ENCODE data around the gene OR56A4. TPM values are rescaled to one million over a fixed set of nuclear protein-coding genes. Genes with fewer than 3 reads are reported as not detected.

OR56A4 gene
- total and polyA plus RNA-seq, 2 donors (not counting 1 experiment from before 2014, with no cell fraction given) = 0.07 TPM; not detected in 1

DNA sequence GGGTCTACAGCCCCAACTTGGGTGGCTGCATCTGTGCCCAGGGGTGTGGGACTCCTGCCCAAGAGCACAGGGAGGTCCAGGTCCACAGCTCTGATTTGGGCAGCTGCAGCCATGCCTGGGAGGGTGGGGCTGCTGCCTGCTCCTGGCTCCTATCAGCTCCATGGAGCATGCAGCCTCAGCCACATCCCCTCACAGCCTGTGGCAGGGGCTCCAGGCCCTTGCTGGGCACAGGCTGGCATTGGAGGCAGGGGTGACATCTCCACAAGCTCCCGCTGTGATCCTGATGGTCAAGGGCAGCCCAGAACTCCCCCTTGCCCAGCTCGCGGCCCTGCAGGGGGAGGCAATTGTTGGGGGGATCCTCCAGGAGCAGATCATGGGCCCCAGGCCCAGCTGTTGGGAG lies 6.3 kb upstream of the OR56A4 start:
- WGBS (ENCODE audit: insufficient coverage) = 85% methylated on average over 3 of the region's 3 CpGs
- H3K27ac Mint-ChIP-seq = no peak overlapping the region
- CTCF ChIA-PET = interaction anchor here (1.3 kb wide), 1 partner anchor 16 kb away, joined by 3 read pairs; no protein-coding TSS in a partner anchor

DNA sequence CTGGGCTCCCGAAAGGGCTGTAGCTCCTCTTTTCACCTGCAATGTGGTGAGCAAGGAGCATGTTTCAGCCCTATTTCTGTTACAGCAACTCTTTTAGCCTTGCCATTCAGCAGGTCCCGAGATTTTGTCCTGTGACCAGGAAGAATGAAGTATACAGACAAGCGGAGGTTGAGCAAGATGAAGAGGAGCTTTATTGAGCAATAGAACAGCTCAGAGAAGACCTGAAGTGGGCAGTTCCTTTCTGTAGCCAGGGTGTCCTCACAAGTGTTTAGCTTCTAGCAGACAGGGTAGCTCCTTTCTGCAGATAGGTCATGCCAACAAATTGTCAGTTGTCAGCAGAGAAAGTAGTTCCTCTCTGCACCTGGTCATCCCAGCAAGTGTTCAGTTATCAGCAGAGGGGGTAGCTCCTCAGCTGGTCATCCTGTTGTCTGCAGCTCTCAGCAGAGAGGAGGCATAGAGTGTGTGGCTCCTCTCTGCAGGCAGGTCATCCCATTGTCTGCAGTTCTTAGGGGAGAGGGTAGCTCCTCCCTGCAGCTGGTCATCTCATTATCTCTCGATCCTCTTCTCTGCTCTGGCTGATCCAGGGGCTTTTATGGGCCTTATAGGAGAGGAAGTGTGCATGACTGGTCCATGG lies 5.4 kb upstream of the OR56A4 start:
- H3K9ac ChIP-seq (ENCODE audit: low read length) = no peak overlapping the region
- DNase-seq (no peak), ATAC-seq (ENCODE audit: low read depth) (no peak)
- CTCF ChIA-PET = interaction anchor here (1.3 kb wide), 1 partner anchor 15 kb away, joined by 3 read pairs; no protein-coding TSS in a partner anchor
- H3K4me3 Mint-ChIP-seq = no peak overlapping the region
- no peak overlapping the region for H3K27ac ChIP-seq (ENCODE audit: low read length in 2 of 2)
- H2AFZ ChIP-seq (ENCODE audit: insufficient read depth, low read depth, low read length, poor library complexity, severe bottlenecking) = no peak overlapping the region
- no peaks in the 10 kb centered on the region for H3K4me1 Mint-ChIP-seq
- H3K9me3 Mint-ChIP-seq (ENCODE audit: insufficient read depth) = no peaks in the 10 kb centered on the region
- H3K27me3 Mint-ChIP-seq = peaks cover 18% of the 10 kb centered on the region
- H3K79me2 ChIP-seq (ENCODE audit: control insufficient read depth, insufficient read depth, low read length) = no peaks in the 10 kb centered on the region
- POLR2A ChIA-PET = no interaction called here
- H3K4me3 ChIP-seq (ENCODE audit: control extremely low read depth in 1 of 5, extremely low read depth in 1 of 5, insufficient read depth in 1 of 5, low read depth in 2 of 5, low read length in 4 of 5) = no peak overlapping the region
- H4K20me1 ChIP-seq (ENCODE audit: control insufficient read depth, insufficient read depth, low read length, poor library complexity, severe bottlenecking) = no peaks in the 10 kb centered on the region
- H3K9me3 ChIP-seq (ENCODE audit: control extremely low read depth in 1 of 3, control insufficient read depth in 2 of 3, insufficient read depth in 1 of 3, low read length in 2 of 3) = peaks cover 0 to 12% (median 8%) of the 10 kb centered on the region in 3 donors
- 76% methylated on average over 3 of the region's 4 CpGs for WGBS (ENCODE audit: insufficient coverage)
- no peak overlapping the region for H3K4me2 ChIP-seq (replicated peaks; ENCODE audit: low read depth, low read length, poor library complexity, severe bottlenecking)
- no peak overlapping the region for H3K27ac Mint-ChIP-seq
- H3K27me3 ChIP-seq (replicated peaks in 1 of 4; ENCODE audit: control extremely low read depth in 1 of 4, control insufficient read depth in 3 of 4, insufficient read depth in 4 of 4, low read length in 3 of 4) = no peaks in the 10 kb centered on the region
- intact Hi-C loops (cut with micrococcal nuclease) = no loop called here
- no peaks in the 10 kb centered on the region for H3K4me1 ChIP-seq (ENCODE audit: control insufficient read depth in 2 of 2, insufficient read depth in 2 of 2, low read length in 2 of 2)
- H3K36me3 ChIP-seq (replicated peaks in 1 of 2; ENCODE audit: control extremely low read depth in 1 of 2, control insufficient read depth in 1 of 2, extremely low read depth in 1 of 2, insufficient read depth in 2 of 2, low read length in 1 of 2) = no peaks in the 10 kb centered on the region
- no peak for TF ChIP-seq EZH2 (IDR thresholded peaks at IDR 0.05; ENCODE audit: borderline replicate concordance, insufficient read depth, low read depth, low read length, poor library complexity, severe bottlenecking)

More for the DNA sequence above, 6.3 kb upstream of the OR56A4 start:
- POLR2A ChIA-PET = no interaction called here
- no peak overlapping the region for H3K4me2 ChIP-seq (replicated peaks; ENCODE audit: low read depth, low read length, poor library complexity, severe bottlenecking)
- H3K36me3 ChIP-seq (replicated peaks in 1 of 2; ENCODE audit: control extremely low read depth in 1 of 2, control insufficient read depth in 1 of 2, extremely low read depth in 1 of 2, insufficient read depth in 2 of 2, low read length in 1 of 2) = no peaks in the 10 kb centered on the region
- no peak overlapping the region for H3K9ac ChIP-seq (ENCODE audit: low read length)
- peaks cover 0 to 12% (median 8%) of the 10 kb centered on the region in 3 donors for H3K9me3 ChIP-seq (ENCODE audit: control extremely low read depth in 1 of 3, control insufficient read depth in 2 of 3, insufficient read depth in 1 of 3, low read length in 2 of 3)
- peaks cover 18% of the 10 kb centered on the region for H3K27me3 Mint-ChIP-seq
- H3K4me3 ChIP-seq (ENCODE audit: control extremely low read depth in 1 of 5, extremely low read depth in 1 of 5, insufficient read depth in 1 of 5, low read depth in 2 of 5, low read length in 4 of 5) = no peak overlapping the region
- no peaks in the 10 kb centered on the region for H4K20me1 ChIP-seq (ENCODE audit: control insufficient read depth, insufficient read depth, low read length, poor library complexity, severe bottlenecking)
- TF ChIP-seq, protein P1, sequence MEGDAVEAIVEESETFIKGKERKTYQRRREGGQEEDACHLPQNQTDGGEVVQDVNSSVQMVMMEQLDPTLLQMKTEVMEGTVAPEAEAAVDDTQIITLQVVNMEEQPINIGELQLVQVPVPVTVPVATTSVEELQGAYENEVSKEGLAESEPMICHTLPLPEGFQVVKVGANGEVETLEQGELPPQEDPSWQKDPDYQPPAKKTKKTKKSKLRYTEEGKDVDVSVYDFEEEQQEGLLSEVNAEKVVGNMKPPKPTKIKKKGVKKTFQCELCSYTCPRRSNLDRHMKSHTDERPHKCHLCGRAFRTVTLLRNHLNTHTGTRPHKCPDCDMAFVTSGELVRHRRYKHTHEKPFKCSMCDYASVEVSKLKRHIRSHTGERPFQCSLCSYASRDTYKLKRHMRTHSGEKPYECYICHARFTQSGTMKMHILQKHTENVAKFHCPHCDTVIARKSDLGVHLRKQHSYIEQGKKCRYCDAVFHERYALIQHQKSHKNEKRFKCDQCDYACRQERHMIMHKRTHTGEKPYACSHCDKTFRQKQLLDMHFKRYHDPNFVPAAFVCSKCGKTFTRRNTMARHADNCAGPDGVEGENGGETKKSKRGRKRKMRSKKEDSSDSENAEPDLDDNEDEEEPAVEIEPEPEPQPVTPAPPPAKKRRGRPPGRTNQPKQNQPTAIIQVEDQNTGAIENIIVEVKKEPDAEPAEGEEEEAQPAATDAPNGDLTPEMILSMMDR (IDR thresholded peaks at IDR 0.05) = no peak
- no peak for TF ChIP-seq EZH2 (IDR thresholded peaks at IDR 0.05; ENCODE audit: borderline replicate concordance, insufficient read depth, low read depth, low read length, poor library complexity, severe bottlenecking)
- no peaks in the 10 kb centered on the region for H3K79me2 ChIP-seq (ENCODE audit: control insufficient read depth, insufficient read depth, low read length)
- no peaks in the 10 kb centered on the region for H3K4me1 ChIP-seq (ENCODE audit: control insufficient read depth in 2 of 2, insufficient read depth in 2 of 2, low read length in 2 of 2)
- no peak overlapping the region for H3K27ac ChIP-seq (ENCODE audit: low read length in 2 of 2)
- no peaks in the 10 kb centered on the region for H3K27me3 ChIP-seq (replicated peaks in 1 of 4; ENCODE audit: control extremely low read depth in 1 of 4, control insufficient read depth in 3 of 4, insufficient read depth in 4 of 4, low read length in 3 of 4)
- DNase-seq (no peak), ATAC-seq (ENCODE audit: low read depth) (no peak)
- intact Hi-C loops (cut with micrococcal nuclease) = no loop called here
- H2AFZ ChIP-seq (ENCODE audit: insufficient read depth, low read depth, low read length, poor library complexity, severe bottlenecking) = no peak overlapping the region
- no peaks in the 10 kb centered on the region for H3K4me1 Mint-ChIP-seq
- H3K4me3 Mint-ChIP-seq = no peak overlapping the region
- no peaks in the 10 kb centered on the region for H3K9me3 Mint-ChIP-seq (ENCODE audit: insufficient read depth)
